Kidney epithelial cell (primary cell): ENCODE data around the gene FEZ2. TPM values are rescaled to one million over a fixed set of nuclear protein-coding genes. Genes with fewer than 3 reads are reported as not detected.

Experiments used
- DNase-seq: peaks from one replicate; pipeline ENCODE4 v3.0.0-alpha.2; 2010; ENCODE audit warnings: low read depth
- H3K27me3 ChIP-seq: 2 replicates; pipeline ENCODE4 v1.6.0; 2011; ENCODE audit warnings: low read length; ENCODE audit not compliant: control insufficient read depth, insufficient read depth
- H3K36me3 ChIP-seq: 2 replicates; pipeline ENCODE4 v1.5.1; 2011; ENCODE audit warnings: low read length; ENCODE audit not compliant: control insufficient read depth, insufficient read depth
- H3K4me3 ChIP-seq: 2 replicates; pipeline ENCODE4 v1.5.1; 2011; ENCODE audit warnings: low read depth, mild to moderate bottlenecking, control low read depth, low read length
- CTCF ChIP-seq: IDR thresholded peaks from 2 replicates; pipeline ENCODE4 v1.5.1; 2011; ENCODE audit warnings: mild to moderate bottlenecking, moderate library complexity, low read length, control low read depth, inconsistent platforms; ENCODE audit not compliant: insufficient read depth, poor library complexity, severe bottlenecking
- total RNA-seq: library from RNA; depleted of rRNA; stranded (reverse); fragments of >200 nt; gene quantifications from 2 replicates; pipeline ENCODE4 v1.2.3, GENCODE V29; 2015

FEZ2 gene
- total RNA-seq, 1 donor from 2014 or later = 40.8 TPM

- peak overlapping the region; percentile 75 for H3K4me3 ChIP-seq
- TF ChIP-seq CTCF = no peak
- no peaks in the 10 kb centered on the region for H3K27me3 ChIP-seq
- DNase-seq = no peak
- no peaks in the 10 kb centered on the region for H3K36me3 ChIP-seq
Measured at GRCh38 chr2:36597003-36597531, 901 bp downstream of the FEZ2 start.

- no peak for TF ChIP-seq CTCF
- Histone ChIP-seq H3K36me3 (no peaks in the 10 kb centered on the region), H3K27me3 (no peaks in the 10 kb centered on the region), H3K4me3 (no peak overlapping the region)
- DNase-seq = no peak
Measured at GRCh38 chr2:36596397-36596796, 1.6 kb downstream of the FEZ2 start.

- H3K36me3 ChIP-seq = no peaks in the 10 kb centered on the region
- no peaks in the 10 kb centered on the region for H3K27me3 ChIP-seq
- no peak for DNase-seq
- TF ChIP-seq CTCF = no peak
- no peak overlapping the region for H3K4me3 ChIP-seq
Measured at GRCh38 chr2:36594849-36595248, 3.1 kb downstream of the FEZ2 start.

GRCh38 chr2:36589230-36589630, 8.7 kb downstream of the FEZ2 start:
- no peak for TF ChIP-seq CTCF
- no peaks in the 10 kb centered on the region for H3K27me3 ChIP-seq
- no peaks in the 10 kb centered on the region for H3K36me3 ChIP-seq
- DNase-seq = no peak
- H3K4me3 ChIP-seq = no peak overlapping the region

GRCh38 chr2:36587556-36587955, 10.4 kb downstream of the FEZ2 start:
- no peak for DNase-seq
- Histone ChIP-seq H3K36me3 (no peaks in the 10 kb centered on the region), H3K4me3 (no peak overlapping the region), H3K27me3 (no peaks in the 10 kb centered on the region)
- TF ChIP-seq CTCF = no peak

- Histone ChIP-seq H3K36me3 (no peaks in the 10 kb centered on the region), H3K4me3 (no peak overlapping the region), H3K27me3 (no peaks in the 10 kb centered on the region)
- TF ChIP-seq CTCF = no peak
- DNase-seq = no peak
Measured at GRCh38 chr2:36587101-36587500, 10.9 kb downstream of the FEZ2 start.
